GM12873 (cell line): ENCODE results near the gene ST13.

Experiments used
- CTCF ChIP-seq: IDR thresholded peaks from 2 replicates; pipeline ENCODE4 v1.5.1; 2012; ENCODE audit warnings: low read depth, mild to moderate bottlenecking, moderate library complexity, low read length, control low read depth; ENCODE audit not compliant: insufficient read depth; ENCODE audit errors: missing control alignments

The ST13 gene

GRCh38 chr22:40857309-40857855 lies 943 bp upstream of the ST13 start:
- TF ChIP-seq CTCF: no peak

GRCh38 chr22:40855979-40856512 lies 393 bp downstream of the ST13 start:
- no peak for TF ChIP-seq CTCF

DNA sequence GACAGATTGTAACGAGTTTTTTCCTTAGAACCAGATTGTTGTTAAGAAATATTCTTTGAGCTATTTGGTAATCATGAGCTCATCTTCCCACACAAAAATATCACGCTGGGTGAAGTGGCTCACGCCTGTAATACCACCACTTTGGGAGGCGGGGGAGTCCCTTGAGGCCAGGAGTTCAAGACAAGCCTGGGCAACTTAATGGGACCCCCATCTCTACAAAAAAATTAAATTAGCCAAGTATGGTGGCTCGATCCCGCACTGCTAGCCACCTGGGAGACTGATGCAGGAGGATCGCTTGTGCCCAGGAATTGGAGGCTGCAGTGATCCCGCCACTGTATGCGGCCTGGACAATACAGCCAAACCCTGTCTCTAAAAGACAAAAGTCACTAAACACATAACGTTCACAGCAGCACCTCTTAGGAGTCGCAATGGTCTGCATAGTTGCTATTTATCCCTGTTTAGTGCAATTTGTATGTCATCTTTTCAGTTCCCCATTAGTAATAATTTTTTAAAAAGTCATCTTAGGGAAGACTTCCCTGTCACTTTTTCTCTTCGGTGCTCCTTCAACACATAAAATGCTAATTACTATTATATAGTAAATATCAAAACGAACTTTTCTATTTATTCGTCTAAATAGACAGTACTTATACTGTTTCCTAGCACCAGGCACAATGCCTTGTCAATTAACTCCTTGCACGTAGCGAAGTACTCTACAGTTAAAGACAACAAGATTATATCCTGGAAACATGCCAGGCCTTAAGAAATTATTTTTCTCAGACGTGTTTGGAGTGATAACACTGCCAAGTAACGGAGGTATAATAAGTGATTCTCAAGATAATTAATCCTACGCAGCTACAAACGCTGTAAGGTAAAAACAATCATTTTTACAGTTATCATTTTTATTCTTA lies 1.1 kb downstream of the ST13 start:
- no peak for TF ChIP-seq CTCF

DNA sequence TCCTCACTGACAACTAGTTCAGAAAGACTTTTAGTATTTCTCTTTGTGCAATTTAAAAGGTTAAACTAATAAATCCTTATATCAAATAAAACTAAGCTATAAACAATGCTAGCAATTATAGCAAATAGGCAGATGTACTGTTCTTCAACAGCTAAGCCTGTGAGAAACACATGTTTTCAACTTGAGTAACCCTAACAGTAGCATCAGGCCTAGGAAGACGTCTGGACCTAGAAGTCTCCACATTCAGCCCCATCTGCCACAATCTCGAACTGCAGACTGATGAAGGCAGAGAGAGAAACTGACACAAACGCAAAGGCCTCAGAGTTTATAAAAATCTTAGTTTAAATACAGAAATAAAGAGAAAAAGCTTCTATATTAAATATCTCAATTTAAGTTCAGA lies 2.5 kb downstream of the ST13 start:
- no peak for TF ChIP-seq CTCF

GRCh38 chr22:40853333-40853732 lies 3.1 kb downstream of the ST13 start:
- no peak for TF ChIP-seq CTCF

GRCh38 chr22:40844951-40845350 lies 11.5 kb downstream of the ST13 start:
- no peak for TF ChIP-seq CTCF

DNA sequence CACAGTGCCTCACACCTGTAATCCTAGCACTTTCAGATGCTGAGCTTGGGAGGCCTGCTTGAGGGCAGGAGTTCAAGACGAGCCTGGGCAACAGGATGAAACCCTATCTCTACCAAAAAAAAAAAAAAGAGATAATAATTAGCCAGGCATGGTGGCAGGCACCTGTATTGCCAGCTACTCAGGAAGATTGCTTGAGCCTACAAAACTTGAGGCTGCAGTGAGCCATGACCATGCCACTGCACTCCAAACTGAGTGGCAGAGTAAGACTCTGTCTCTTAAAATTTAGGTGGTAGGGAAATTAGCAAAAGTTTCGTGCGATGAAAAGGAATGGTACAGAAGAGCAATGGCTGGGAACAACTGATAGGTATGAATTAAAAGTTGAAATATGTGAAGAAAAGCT lies 18.0 kb downstream of the ST13 start:
- no peak for TF ChIP-seq CTCF
